Heart right ventricle (tissue), 16 donors: ENCODE results near the gene MIER2. TPM values are rescaled to one million over a fixed set of nuclear protein-coding genes. Genes with fewer than 3 reads are reported as not detected.

ENCODE experiments used
- ATAC-seq, 8 donors: fragments of 200-7000 bp; cut with Tn5 transposase; one replicate each; pipeline ENCODE4 v1.9.1; 2020; ENCODE audit warnings: mild to moderate bottlenecking in 8 of 8, moderate library complexity in 8 of 8, moderate number of reproducible peaks in 1 of 8
- DNase-seq, 2 donors: peaks; one replicate each; pipeline ENCODE4 v3.0.0-alpha.2; 2020
- H3K27ac ChIP-seq, 10 donors: fragments of 200-600 bp; sonication (generic) in 2 of 10; one replicate each; pipeline versions ENCODE4 v1.5.0 to v1.8.0; 2020 to 2022; ENCODE audit warnings: mild to moderate bottlenecking in 3 of 10
- H3K27me3 ChIP-seq, 7 donors: fragments of 200-600 bp; one replicate each; pipeline ENCODE4 v1.8.0; 2021 to 2022; ENCODE audit warnings: mild to moderate bottlenecking in 2 of 7
- H3K36me3 ChIP-seq, 9 donors: fragments of 200-600 bp; sonication (generic) in 1 of 9; one replicate each; pipeline versions ENCODE4 v1.5.0 to v1.8.0; 2020 to 2022; ENCODE audit warnings: mild to moderate bottlenecking in 2 of 9
- H3K4me1 ChIP-seq, 9 donors: fragments of 200-600 bp; sonication (generic) in 1 of 9; one replicate each; pipeline versions ENCODE4 v1.5.0 to v1.8.0; 2020 to 2022; ENCODE audit warnings: mild to moderate bottlenecking in 4 of 9
- H3K4me3 ChIP-seq, 10 donors: fragments of 200-600 bp; sonication (generic) in 2 of 10; one replicate each; pipeline versions ENCODE4 v1.5.0 to v1.8.0; 2020 to 2022; ENCODE audit warnings: mild to moderate bottlenecking in 7 of 10, moderate library complexity in 2 of 10
- H3K9me3 ChIP-seq, 11 donors: fragments of 200-600 bp in 10 of 11; sonication (generic) in 2 of 11; one replicate each; pipeline versions ENCODE4 v1.5.0 to v1.8.0; 2013 to 2022; ENCODE audit warnings: mild to moderate bottlenecking in 2 of 11, control low read depth in 1 of 11, moderate library complexity in 1 of 11
- CTCF ChIP-seq, 9 donors: fragments of 200-600 bp; sonication (generic) in 2 of 9; IDR thresholded peaks; one replicate each; pipeline versions ENCODE4 v1.5.0 to v1.8.0; 2021 to 2022; ENCODE audit warnings: antibody characterized with exemption in 9 of 9, mild to moderate bottlenecking in 5 of 9, moderate library complexity in 1 of 9
- WGBS, 2 donors: extraction: QIAGEN DNeasy Blood & Tissue Kit; methylation state at CpG; one replicate each; pipeline ENCODE4 v1.1.7; 2013; ENCODE audit warnings: inconsistent platforms in 1 of 2; 5-methylcytosine and 5-hydroxymethylcytosine counted together
- intact Hi-C, 10 donors: fragments of 100-400 bp; cut with DNase I; formaldehyde crosslinking; loops; one replicate each; pipeline versions ENCODE4 v1.11.1 to v1.14.2; 2022
- polyA plus RNA-seq, 2 donors: library from polyadenylated mRNA; stranded (reverse); fragments of 200-250 nt; gene quantifications; one replicate each; pipeline ENCODE4 v1.2.3, GENCODE V29; 2013
- total RNA-seq, 10 donors: library from RNA; stranded (reverse); fragmentation: NEBNext Ultra II Directional in 3 of 10; extraction: Animal tissue kit (Norgen Biotek cat#: 25700) in 3 of 10; gene quantifications; one replicate each; pipeline versions ENCODE4 v1.2.1 to v1.2.4, GENCODE V29; 2021 to 2023
- donor health status: Arrhythmogenic right ventricular cardiomyopathy.
- donor health status: ischemic (EF 13 %, LVEDD 7.1; RV severe dilation, severe dysfunction).
- donor health status: healthy with polysubstance abuse.
- donor health status: DM: no; HTN: yes; CAD: no.
- donor health status: DM: no; HTN: no; CAD: no.
- donor health status: ischemic (EF 25% LVEDD 6.9; RV normal size, moderate dysfunction).
- donor health status: ischemic (EF 25% LVEDD 5.7; RV mildly dilated, moderate dysfunction).
- donor health status: healthy.
- donor health status: DM: yes; HTN: yes; CAD: no.
- donor health status: Ischemic cardiomyopathy.
- donor health status: ischemic (EF 35%, LVEDD 5.7; RV mildly dilated, moderate dysfunction).
- donor health status: nonischemic (EF 11% LVEDD 7.7; RV severe dilation, severe dysfunction).
- donor health status: DM: yes; HTN: yes; CAD: no.
- donor health status: PGD.
- donor health status: ischemic (EF 29% LVEDD 5.4; RV normal size, mild dysfunction).
- donor health status: nonischemic (EF 23%, LVEDD 6.1; RV moderate dilation, normal function).

MIER2 gene
- total and polyA plus RNA-seq, 12 donors: 11.1 to 34.6 (median 17.6) TPM

DNA sequence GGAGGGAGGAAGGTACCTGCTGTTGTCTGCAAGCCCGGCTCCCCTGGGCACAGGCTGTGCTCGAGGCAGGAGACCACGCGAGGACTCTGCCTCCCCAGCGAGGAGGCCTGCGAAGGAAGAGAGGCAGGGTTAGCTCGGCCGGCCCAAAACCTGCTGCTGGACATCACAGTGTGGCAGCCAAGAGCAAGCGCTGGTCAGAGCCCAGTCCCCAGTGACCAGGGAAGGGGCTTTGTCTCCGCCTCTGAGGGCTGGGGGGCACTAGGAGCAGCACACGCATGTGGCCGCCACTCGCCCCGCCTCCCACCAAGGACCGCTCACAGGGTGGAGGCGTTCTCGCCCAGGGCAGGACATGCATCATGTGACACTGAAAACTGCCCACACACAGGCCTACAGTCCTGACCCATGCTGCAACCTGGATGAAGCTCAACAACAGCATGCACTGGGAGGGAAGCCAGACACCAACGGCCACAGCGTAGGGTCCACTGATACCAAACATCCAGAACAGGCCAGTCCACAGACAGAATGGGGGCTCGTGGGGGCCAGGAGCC is 8.5 kb downstream of the MIER2 start:
- TF ChIP-seq CTCF (IDR thresholded peaks at IDR 0.05): no peak
- peak in 7 of 8 donors; percentile 23 to 69 (median 53) for ATAC-seq
- no peak overlapping the region for H3K4me3 ChIP-seq
- peaks cover 0 to 47% (median 9%) of the 10 kb centered on the region in 9 donors for H3K36me3 ChIP-seq
- no peak for DNase-seq
- intact Hi-C loops: no loop called here
- WGBS, 2 donors: 77 to 83% methylated on average over 20 of the region's 20 CpGs
- no peak overlapping the region for H3K27ac ChIP-seq
- H3K27me3 ChIP-seq: no peaks in the 10 kb centered on the region
- peaks cover 0 to 6% (median 0%) of the 10 kb centered on the region in 11 donors for H3K9me3 ChIP-seq
- H3K4me1 ChIP-seq: peaks cover 0 to 37% (median 18%) of the 10 kb centered on the region in 9 donors

GRCh38 chr19:335486-336066 is 9.0 kb downstream of the MIER2 start:
- TF ChIP-seq CTCF (IDR thresholded peaks at IDR 0.05): no peak
- WGBS, 2 donors: 92% methylated on average over 21 of the region's 21 CpGs
- Histone ChIP-seq H3K9me3 (peaks cover 0 to 11% (median 0%) of the 10 kb centered on the region in 11 donors), H3K4me1 (peaks cover 0 to 31% (median 12%) of the 10 kb centered on the region in 9 donors), H3K27ac (no peak overlapping the region), H3K4me3 (no peak overlapping the region), H3K36me3 (peaks cover 0 to 53% (median 15%) of the 10 kb centered on the region in 9 donors), H3K27me3 (no peaks in the 10 kb centered on the region)
- DNase-seq: no peak
- ATAC-seq: peak in 2 of 8 donors; percentile 30 to 53
- intact Hi-C loops: no loop called here

- DNase-seq (no peak), ATAC-seq (peak in 2 of 8 donors; percentile 8 to 66)
- Histone ChIP-seq H3K9me3 (peaks cover 0 to 15% (median 0%) of the 10 kb centered on the region in 11 donors), H3K4me3 (no peak overlapping the region), H3K4me1 (peaks cover 0 to 26% (median 10%) of the 10 kb centered on the region in 9 donors), H3K27ac (no peak overlapping the region), H3K36me3 (peaks cover 0 to 58% (median 17%) of the 10 kb centered on the region in 9 donors), H3K27me3 (no peaks in the 10 kb centered on the region)
- 85 to 91% methylated on average over 9 of the region's 9 CpGs for WGBS, 2 donors
- intact Hi-C loops: no loop called here
- TF ChIP-seq CTCF (IDR thresholded peaks at IDR 0.05): no peak
Observed at GRCh38 chr19:335072-335471, 9.5 kb downstream of the MIER2 start.

DNA sequence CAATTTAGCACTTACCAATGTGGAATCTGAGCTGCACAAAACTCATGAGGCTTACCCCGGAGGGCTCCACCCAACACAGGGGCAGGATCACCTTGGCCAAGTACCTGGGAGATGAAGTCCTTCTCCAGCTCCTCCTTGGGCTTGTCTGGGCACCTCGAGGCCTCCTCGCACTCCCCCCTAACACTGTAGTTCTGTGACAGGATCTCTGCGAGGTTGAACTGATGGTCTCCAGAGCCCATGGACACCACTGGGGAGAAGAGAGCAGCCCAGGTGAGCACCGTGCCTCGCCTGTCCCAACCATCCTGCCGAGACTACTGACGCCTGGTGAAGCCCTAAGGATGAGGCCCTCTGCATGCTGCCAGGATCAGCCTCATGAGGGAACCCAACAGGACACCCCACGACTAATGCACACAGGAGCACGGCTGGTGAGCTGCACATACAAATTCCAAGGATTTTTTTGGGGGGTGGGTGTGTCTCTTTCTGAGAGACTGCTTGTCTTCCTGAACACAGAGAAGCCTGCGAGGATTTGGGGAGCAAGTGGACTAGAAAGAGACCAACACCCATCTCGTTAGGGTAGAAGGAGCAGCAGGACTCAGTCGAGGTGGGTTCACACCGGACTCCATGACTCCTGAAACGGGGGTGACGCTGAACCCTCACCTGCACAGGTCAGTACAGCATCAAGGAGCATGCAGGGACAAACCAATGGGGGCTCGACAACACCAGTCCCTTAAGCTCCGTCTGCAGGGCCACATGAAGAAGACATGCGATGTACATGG is 10.1 kb downstream of the MIER2 start:
- no peak for TF ChIP-seq CTCF (IDR thresholded peaks at IDR 0.05)
- WGBS, 2 donors: 94% methylated on average over 19 of the region's 19 CpGs

More for the DNA sequence above, 10.1 kb downstream of the MIER2 start:
- intact Hi-C loops: no loop called here
- H3K4me1 ChIP-seq: peaks cover 0 to 20% (median 7%) of the 10 kb centered on the region in 9 donors
- DNase-seq (no peak), ATAC-seq (peak in 1 of 8 donors; percentile 19)
- H3K27ac ChIP-seq: no peak overlapping the region
- no peaks in the 10 kb centered on the region for H3K27me3 ChIP-seq
- H3K9me3 ChIP-seq: peaks cover 0 to 14% (median 0%) of the 10 kb centered on the region in 11 donors
- H3K36me3 ChIP-seq: peaks cover 0 to 64% (median 23%) of the 10 kb centered on the region in 9 donors
- H3K4me3 ChIP-seq: no peak overlapping the region
